Measurements from ENCODE around the gene CYRIA.

GRCh38 chr2:16645088-16645487, 20.5 kb downstream of the CYRIA start:
- TF ChIP-seq CTCF (IDR thresholded peaks at IDR 0.05) (no peak), POLR2A (IDR thresholded peaks at IDR 0.05) (no peak)

Measured in Peyer's patch (tissue), 4 donors.